OCI-LY1 (cell line): ENCODE results near the gene CXCL6.

Experiments
- H2AFZ ChIP-seq: fragments of 200-600 bp; sonication (generic), shearing (Covaris generic); 2 replicates; pipeline ENCODE4 v1.6.0; 2014; ENCODE audit warnings: antibody characterized with exemption, mild to moderate bottlenecking, low read length
- H3F3A ChIP-seq: fragments of 200-600 bp; sonication (generic), shearing (Covaris generic); 2 replicates; pipeline ENCODE4 v1.6.0; 2014; ENCODE audit warnings: mild to moderate bottlenecking, antibody characterized with exemption, low read length, moderate library complexity; ENCODE audit not compliant: insufficient read depth
- H3K27ac ChIP-seq: fragments of 200-600 bp; sonication (generic); 2 replicates; pipeline ENCODE4 v1.5.1; 2014; ENCODE audit warnings: low read length, mixed run types, mild to moderate bottlenecking, low read depth; ENCODE audit not compliant: poor library complexity, severe bottlenecking
- H3K27me3 ChIP-seq: fragments of 200-600 bp; sonication (generic); 2 replicates; pipeline ENCODE4 v1.6.0; 2014; ENCODE audit warnings: antibody characterized with exemption, mild to moderate bottlenecking, low read length, moderate library complexity; ENCODE audit not compliant: insufficient read depth
- H3K36me3 ChIP-seq: fragments of 200-600 bp; sonication (generic); 2 replicates; pipeline ENCODE4 v1.6.1; 2014; ENCODE audit warnings: mild to moderate bottlenecking, antibody characterized with exemption, low read length, moderate library complexity, mixed read lengths; ENCODE audit not compliant: insufficient read depth
- H3K4me1 ChIP-seq: fragments of 200-600 bp; sonication (generic); 2 replicates; pipeline ENCODE4 v1.5.1; 2014; ENCODE audit warnings: mild to moderate bottlenecking, low read length, moderate library complexity; ENCODE audit not compliant: insufficient read depth, severe bottlenecking
- H3K4me2 ChIP-seq: fragments of 200-600 bp; sonication (generic), shearing (Covaris generic); 2 replicates; pipeline ENCODE4 v1.6.1; 2014; ENCODE audit warnings: low read length
- H3K4me3 ChIP-seq: fragments of 200-600 bp; sonication (generic); 2 replicates; pipeline ENCODE4 v1.5.1; 2014; ENCODE audit warnings: low read length, low read depth, mild to moderate bottlenecking, mixed read lengths; ENCODE audit not compliant: poor library complexity, severe bottlenecking
- H3K79me2 ChIP-seq: fragments of 200-600 bp; shearing (Covaris generic); 2 replicates; pipeline ENCODE4 v1.6.1; 2016; ENCODE audit warnings: mixed run types, low read length, mixed read lengths; ENCODE audit not compliant: insufficient read depth
- H3K9ac ChIP-seq: fragments of 200-600 bp; sonication (generic), shearing (Covaris generic); 2 replicates; pipeline ENCODE4 v1.6.1; 2014; ENCODE audit warnings: mild to moderate bottlenecking, low read length, mixed read lengths
- H3K9me2 ChIP-seq: fragments of 200-600 bp; sonication (generic), shearing (Covaris generic); 2 replicates; pipeline ENCODE4 v1.6.1; 2014; ENCODE audit warnings: low read depth, mild to moderate bottlenecking, low read length, mixed read lengths
- H3K9me3 ChIP-seq: fragments of 200-600 bp; shearing (Covaris generic); 2 replicates; pipeline ENCODE4 v1.6.1; 2014; ENCODE audit warnings: low read length, mixed read lengths
- H4K20me1 ChIP-seq: fragments of 200-600 bp; sonication (generic), shearing (Covaris generic); 2 replicates; pipeline ENCODE4 v1.6.0; 2016; ENCODE audit warnings: mild to moderate bottlenecking, low read length; ENCODE audit not compliant: insufficient read depth
- CTCF ChIP-seq: fragments of 200-600 bp; sonication (generic), shearing (Covaris generic); IDR thresholded peaks from 2 replicates; pipeline ENCODE4 v1.5.1; 2017; ENCODE audit warnings: mild to moderate bottlenecking, antibody characterized with exemption, low read length, moderate library complexity, mixed read lengths
- EZH2 ChIP-seq: fragments of 200-600 bp; sonication (generic), shearing (Covaris generic); IDR thresholded peaks from 2 replicates; pipeline ENCODE4 v1.8.0; 2017; ENCODE audit warnings: borderline replicate concordance, mixed run types, mild to moderate bottlenecking, antibody characterized with exemption, low read length, moderate library complexity, mixed read lengths

The CXCL6 gene

GRCh38 chr4:73823760-73824159, 12.7 kb upstream of the CXCL6 start:
- Histone ChIP-seq H2AFZ (no peak overlapping the region), H3K9me2 (no peaks in the 10 kb centered on the region), H3F3A (no peaks in the 10 kb centered on the region), H3K27ac (no peak overlapping the region), H3K27me3 (no peaks in the 10 kb centered on the region), H3K79me2 (no peaks in the 10 kb centered on the region), H4K20me1 (no peaks in the 10 kb centered on the region), H3K9me3 (no peaks in the 10 kb centered on the region), H3K4me3 (no peak overlapping the region), H3K36me3 (no peaks in the 10 kb centered on the region), H3K4me2 (no peak overlapping the region), H3K4me1 (no peaks in the 10 kb centered on the region), H3K9ac (no peak overlapping the region)
- TF ChIP-seq CTCF, result no peak
- no peak for TF ChIP-seq EZH2

GRCh38 chr4:73828956-73829355, 7.5 kb upstream of the CXCL6 start:
- Histone ChIP-seq H3K36me3 (no peaks in the 10 kb centered on the region), H4K20me1 (no peaks in the 10 kb centered on the region), H3K79me2 (no peaks in the 10 kb centered on the region), H3K27me3 (no peaks in the 10 kb centered on the region), H3K9me3 (no peaks in the 10 kb centered on the region), H3K9me2 (no peaks in the 10 kb centered on the region), H3K27ac (no peak overlapping the region), H3K4me3 (no peak overlapping the region), H3K4me2 (no peak overlapping the region), H3K9ac (no peak overlapping the region), H3K4me1 (no peaks in the 10 kb centered on the region), H3F3A (no peaks in the 10 kb centered on the region), H2AFZ (no peak overlapping the region)
- TF ChIP-seq EZH2 (no peak), CTCF (no peak)

- H3K4me2 ChIP-seq, result no peak overlapping the region
- H3K9ac ChIP-seq, result no peak overlapping the region
- no peaks in the 10 kb centered on the region for H3K27me3 ChIP-seq
- H2AFZ ChIP-seq, result no peak overlapping the region
- no peaks in the 10 kb centered on the region for H3K9me3 ChIP-seq
- H3K4me3 ChIP-seq, result no peak overlapping the region
- TF ChIP-seq EZH2, result no peak
- TF ChIP-seq CTCF, result no peak
- no peaks in the 10 kb centered on the region for H3F3A ChIP-seq
- H3K9me2 ChIP-seq, result no peaks in the 10 kb centered on the region
- H3K27ac ChIP-seq, result no peak overlapping the region
- H3K79me2 ChIP-seq, result no peaks in the 10 kb centered on the region
- H3K4me1 ChIP-seq, result no peaks in the 10 kb centered on the region
- H3K36me3 ChIP-seq, result no peaks in the 10 kb centered on the region
- H4K20me1 ChIP-seq, result no peaks in the 10 kb centered on the region
Observed at GRCh38 chr4:73831569-73831968, 4.9 kb upstream of the CXCL6 start.
